HG03108 (cell line): ENCODE results near the gene PWWP2B.
A peak's percentile ranks its signal among the peaks of the same experiment; 100 is the strongest.

Source experiments
- ATAC-seq: cut with Tn5 transposase; IDR thresholded peaks from one replicate; pipeline ENCODE4 v1.9.1; 2021; ENCODE audit warnings: moderate library complexity; ENCODE audit not compliant: unreplicated experiment

PWWP2B gene

DNA sequence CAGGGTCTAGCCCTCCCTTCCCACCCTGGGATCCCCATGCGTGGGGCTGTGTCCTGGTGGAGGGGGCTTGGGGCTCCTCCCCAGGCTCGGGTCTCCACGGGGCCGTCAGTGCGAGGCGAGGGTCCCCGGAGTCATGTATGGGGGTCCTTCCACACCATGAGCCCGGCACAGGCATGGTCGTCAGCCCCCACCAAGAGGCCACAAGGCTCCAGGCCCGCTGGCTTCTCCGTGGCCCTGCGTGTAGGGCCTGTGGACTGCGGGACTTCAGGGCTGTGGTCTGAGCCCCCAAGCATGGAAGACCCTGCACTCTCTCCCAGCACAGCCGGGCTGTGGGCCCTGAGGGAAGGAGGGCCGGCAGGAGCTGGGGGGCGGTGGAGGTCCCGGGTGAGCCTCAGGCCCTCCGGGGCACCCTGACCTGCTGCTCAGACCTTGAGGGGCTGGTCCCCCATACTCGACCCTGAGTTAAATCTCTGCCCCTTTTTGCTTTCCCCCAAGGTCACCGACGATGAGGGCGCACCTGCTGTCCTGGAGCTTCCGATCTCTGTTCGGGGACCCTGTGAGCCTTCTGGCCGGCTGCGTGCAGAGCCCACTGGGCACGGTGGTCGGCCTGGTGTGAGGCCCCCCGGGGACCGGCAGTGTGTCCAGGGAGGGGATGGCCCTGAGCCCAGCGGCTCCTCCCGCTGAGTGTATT lies 19.7 kb downstream of the PWWP2B start:
- ATAC-seq, result no peak

GRCh38 chr10:132417257-132417910 lies 20.4 kb downstream of the PWWP2B start:
- ATAC-seq, result no peak

DNA sequence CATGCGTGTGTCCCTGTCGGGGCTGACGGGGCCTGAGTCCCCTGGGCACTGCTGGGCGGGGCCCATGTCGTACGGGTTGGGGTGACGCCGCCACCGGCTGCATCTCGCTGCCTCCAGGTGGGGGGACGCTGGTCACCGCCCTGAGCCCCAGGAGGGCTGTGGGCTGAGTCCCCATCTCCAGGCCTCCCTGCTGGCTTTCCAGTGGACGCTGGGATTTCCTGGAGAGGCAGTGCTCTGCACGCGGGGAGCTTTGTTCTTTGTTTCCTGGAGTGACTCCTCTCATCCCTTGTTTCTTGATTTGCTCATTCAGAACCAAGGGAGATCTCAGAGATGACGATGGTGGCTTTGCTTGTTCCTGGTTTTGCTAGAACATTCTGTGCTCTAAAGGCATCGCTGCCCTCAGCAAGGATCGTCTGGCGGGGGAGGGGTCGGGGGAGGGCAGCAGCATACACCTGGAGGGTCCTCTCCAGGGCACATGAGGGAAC lies 21.0 kb downstream of the PWWP2B start:
- no peak for ATAC-seq

DNA sequence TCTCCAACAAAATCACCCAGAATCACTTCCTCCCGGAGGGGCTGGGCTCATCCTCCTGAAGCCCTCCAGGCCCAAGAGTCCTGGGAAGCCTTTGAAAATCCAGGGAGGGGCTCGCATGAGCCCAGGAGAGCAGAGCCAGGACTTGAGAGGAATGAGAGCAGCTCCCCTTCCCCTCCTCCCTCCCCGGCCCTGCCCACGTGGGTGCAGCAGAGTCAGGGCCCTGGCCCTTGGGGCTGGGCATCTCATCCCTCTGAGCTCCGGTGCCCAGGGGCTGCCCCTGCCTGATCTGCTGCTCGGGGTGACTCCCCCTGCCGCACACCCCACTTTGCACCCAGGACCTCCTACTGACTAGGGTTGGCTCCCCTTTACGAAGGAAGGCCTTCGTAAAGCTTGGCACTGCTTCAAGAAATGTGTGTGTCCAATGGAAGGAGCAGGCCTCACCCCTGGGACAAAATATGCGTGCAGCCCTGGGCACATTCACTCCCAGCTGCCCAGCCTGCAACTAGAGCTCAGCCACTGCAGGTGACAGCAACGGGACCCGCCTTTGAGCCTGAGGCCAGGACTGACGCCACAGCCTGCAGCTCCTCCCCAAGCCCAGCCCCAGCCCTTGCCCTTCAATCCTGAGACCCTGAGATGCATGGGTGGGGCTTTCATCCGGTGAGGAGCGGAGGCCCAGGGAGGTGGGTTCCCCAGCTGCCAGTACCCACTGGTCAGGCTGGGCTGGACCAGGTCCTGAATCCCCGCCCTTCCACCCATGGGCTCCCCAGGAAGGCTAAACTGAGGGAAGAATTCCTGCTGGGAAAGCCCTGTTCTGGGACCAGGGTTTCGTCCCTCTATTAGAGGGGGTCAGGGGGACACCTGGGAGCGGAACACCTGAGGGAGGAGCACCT lies 21.8 kb downstream of the PWWP2B start:
- no peak for ATAC-seq

DNA sequence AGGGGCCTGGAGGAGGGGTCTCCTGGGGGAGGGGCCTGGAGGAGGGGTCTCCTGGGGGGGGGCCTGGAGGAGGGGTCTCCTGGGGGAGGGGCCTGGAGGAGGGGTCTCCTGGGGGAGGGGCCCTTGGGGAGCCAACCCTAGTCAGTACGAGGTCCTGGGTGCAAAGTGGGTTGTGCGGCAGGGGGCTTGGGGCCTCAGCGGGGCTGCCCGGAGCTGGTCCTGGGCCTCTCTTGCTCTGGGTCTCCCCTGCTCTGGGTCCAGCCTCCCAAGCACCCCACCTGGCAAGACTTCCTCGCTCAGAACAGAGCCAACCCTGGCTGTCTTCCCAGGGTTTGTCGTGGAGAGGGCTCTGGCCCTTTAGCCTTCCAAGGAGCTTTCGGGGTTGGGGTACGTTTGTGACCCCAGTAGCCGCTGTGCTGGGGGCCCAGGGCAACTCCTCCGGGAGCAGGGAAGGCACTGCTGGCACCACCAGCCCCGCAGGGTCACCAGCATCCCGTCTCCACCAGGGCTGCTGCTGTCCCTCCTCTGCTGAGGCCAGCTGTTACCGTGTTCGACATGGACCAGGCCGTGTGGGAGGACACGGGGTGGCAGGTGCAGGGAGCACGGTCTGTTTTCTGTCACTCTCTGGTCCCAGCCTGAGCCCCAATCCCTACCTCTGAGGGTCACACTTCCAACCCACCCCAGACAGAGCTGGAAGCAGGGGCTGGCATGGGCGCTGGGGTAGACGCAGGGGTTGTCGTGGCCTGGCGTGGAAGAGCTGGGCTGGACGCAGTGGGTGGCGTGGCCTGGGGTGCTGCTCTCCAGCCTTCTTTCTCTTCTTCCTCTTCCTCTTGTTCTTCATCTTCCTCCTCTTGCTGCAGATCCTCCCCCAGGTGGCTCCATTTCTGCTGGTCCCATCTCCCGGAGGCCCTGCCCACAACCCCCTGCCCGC lies 22.8 kb downstream of the PWWP2B start:
- no peak for ATAC-seq

DNA sequence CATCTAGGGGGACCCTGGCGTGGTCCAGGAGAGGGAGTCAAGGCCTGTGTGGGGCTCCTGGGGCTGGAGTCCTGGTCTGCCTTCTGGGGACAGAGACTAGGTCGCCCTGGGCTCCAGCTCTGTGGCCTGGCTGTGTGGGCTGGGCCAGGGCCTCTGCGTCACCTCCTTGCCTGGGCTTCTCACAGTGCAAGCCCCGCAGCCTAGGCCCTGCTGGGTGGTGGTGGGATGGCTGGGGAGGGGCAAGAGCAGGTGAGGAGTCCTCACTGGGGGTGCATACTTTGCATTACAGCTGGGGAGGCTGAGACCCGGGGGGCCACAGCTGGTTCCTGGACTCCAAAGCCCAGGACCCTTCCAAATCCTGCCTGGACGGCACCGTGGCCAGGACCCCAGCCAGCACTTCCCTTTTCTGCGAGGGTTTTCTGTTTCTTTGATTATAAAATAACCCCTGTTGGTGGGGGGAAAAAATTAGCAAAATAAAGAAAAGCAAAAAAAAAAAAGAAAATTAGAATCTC lies 23.5 kb downstream of the PWWP2B start:
- no peak for ATAC-seq

GRCh38 chr10:132420981-132421846 lies 24.2 kb downstream of the PWWP2B start:
- ATAC-seq, result peak; percentile 46

GRCh38 chr10:132421847-132422751 lies 25.1 kb downstream of the PWWP2B start:
- ATAC-seq, result peak; percentile 41

DNA sequence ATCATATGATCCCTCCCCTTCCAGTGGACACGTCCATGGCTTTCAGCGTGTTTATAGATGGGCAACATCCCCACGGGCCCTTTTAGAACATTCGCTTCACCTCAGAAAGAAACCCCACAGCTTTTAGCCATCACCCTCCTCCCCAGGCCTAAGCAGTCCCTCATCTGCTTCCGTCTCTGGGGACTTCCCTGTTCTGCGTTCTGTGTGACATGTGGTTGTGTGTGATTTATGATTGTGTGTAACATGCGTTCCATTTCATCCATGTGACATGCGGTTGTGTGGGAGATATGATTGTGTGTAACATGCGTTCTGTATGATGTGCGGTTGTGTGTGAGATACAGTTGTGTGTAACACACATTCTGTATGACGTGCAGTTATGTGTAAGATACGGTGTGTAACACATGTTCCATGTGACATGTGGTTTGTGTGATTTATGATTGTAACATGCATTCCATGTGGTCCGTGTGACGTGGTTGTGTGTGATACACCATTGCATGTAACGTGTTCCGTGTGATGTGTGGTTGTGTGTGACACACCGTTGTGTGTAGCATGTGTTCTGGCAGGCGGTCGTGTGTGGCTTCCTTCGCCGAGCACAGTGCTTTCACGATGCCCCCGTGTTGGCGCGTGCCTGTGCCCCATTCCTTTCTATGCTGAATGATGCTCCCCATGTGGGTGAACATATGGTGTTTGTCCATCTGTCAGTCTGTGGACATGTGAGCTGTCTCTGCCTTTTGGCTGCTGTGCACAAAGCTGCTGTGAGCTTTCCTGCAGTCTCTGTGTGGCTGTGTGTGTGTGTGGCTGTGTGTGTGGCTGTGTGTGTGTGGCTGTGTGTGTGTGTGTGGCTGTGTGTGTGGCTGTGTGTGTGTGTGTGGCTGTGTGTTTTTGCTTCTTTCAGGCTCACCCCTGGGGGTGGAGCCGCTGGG lies 26.2 kb downstream of the PWWP2B start:
- no peak for ATAC-seq

DNA sequence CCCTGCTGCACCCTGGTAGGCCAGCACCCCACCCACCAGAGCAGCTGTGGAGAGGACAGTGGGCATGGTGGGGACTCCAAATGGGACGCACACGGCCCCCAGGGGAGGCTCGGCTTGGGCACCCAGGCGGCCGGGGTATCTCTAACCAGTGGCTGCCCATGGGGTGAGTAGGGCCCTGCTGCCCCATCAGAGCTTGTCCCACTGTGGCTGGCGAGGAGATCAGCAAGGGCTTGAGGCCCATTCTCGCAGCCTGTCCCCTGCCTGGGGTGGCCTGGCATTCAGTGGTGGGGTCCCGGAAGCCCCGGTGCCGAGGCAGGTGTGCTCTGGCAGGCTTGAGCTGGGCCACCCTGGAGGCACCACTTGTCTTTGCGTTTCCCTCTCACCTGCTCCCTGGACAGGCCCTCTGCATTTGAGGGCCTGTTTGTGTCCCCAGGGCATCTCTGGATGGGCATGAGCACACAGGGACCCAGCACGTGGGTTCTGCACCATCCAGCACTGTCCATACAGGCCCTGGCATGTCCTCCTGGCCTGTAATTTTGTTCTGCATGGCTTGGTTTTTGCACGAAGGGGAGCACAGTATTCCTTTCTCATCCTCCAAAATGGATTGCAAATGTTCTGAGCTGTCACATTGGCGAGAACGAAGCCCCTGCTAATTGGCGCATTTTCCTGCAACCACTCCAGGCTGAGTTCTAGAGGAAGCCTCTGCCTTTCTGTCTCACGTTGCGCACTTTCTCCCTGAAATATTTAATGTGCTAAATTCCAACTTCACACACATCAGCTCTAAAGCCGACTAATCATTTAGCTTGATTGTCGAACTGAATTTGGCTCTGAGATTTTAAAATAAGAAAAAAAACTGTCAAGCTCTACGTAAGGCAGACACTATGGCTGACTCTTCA lies 27.2 kb downstream of the PWWP2B start:
- no peak for ATAC-seq

DNA sequence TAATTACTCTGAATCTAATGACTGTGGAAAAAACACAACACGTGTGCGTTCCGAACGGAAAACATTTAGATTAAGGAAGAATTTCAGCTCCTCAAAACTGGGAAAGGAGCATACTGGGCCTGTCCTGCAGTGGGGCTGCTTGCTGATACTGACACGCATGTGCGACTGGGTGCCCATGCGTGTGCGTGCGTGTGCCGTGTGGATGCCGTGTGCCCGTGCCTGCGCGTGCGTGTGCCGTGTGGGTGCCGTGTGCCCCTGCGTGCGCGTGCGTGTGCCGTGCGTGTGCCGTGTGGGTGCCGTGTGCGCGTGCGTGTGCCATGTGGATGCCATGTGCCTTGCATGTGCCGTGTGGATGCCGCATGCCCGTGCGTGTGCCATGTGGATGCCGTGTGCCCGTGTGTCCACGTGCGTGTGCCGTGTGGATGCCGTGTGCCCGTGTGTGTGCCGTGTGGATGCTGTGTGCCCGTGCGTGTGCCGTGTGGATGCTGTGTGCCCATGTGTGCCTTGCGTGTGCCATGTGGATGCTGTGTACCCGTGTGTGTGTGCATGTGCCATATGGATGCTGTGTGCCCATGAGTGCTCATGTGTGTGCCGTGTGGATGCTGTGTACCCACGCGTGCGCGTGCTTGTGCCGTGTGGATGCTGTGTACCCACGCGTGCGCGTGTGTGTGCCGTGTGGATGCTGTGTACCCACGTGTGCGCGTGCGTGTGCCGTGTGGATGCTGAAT lies 28.2 kb downstream of the PWWP2B start:
- no peak for ATAC-seq

DNA sequence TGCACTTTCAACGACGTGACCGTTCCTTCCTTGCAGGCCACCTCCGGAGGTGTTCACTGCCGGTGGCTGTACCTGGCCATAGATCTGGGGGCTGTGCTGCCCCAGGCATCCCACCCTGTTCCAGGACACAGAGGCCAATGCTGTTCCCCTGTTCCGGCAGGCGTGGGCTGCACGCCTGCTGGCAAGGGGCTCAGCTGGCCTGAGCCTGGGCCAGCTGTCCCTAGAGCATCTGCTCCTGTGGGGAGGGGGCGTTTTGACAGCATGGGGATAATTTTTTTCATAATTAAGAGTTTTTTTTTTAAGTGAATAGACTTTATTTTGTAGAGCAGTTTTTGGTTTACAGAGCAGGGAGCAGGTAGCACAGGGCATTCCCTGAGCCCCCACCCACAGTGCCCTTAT lies 28.8 kb downstream of the PWWP2B start:
- no peak for ATAC-seq

DNA sequence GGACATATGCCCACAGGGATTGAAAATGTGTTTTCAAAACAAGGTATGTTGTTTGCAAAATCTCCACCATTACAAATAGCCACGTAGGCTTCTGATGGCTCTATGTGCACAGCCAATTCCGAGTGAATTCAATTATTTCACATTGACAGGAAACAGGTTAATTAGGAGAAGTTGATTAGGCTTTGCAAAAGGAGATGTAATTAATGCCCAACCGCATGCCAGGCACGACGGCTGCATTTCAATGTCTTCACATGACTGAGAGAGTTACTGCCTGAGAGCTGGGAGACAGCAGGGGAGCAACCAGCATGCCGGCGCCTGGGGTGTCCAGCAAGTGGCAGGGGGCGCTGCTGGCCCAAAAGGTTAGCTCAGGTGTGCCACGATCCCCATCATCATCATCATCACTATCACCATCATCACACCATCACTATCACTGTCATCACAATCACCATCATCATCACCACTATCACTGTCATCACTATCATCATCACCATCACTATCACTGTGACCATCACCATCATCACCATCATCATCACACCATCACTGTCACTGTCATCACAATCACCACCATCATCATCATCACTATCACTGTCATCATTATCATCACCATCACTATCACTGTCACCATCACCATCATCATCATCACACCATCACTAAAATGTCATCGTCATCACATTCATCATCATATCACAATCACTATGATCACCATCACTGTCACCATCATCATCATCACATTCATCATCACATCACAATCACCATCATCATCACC lies 30.2 kb downstream of the PWWP2B start:
- no peak for ATAC-seq

- ATAC-seq, result no peak
Observed at GRCh38 chr10:132427939-132428367, 31.0 kb downstream of the PWWP2B start.

- ATAC-seq, result no peak
Observed at GRCh38 chr10:132428486-132428995, 31.5 kb downstream of the PWWP2B start.
